RWPE1 (cell line): ENCODE measurements around the gene HOPX.

Experiments used
- CTCF ChIA-PET: fragments of 350-600 bp; sonication (Branson Sonifier 250); formaldehyde crosslinking; extraction: SDS; loops from one replicate; lab custom pipeline; 2021; lab: Yijun Ruan, JAX
- POLR2A ChIA-PET: fragments of 400-600 bp; formaldehyde crosslinking; extraction: SDS; loops from one replicate; lab custom pipeline; 2020; ENCODE audit warnings: antibody characterized with exemption; ENCODE audit not compliant: low non-redundant PET; lab: Yijun Ruan, JAX
- DNase-seq: peaks from one replicate; pipeline ENCODE4 v3.0.0; 2012; ENCODE audit warnings: low spot score
- H3K27ac ChIP-seq: fragments of 450-650 bp; 2 replicates; pipeline ENCODE4 v1.5.1; 2017
- TF ChIP-seq, protein P1 (sequence below): fragments of 450-650 bp; conservative IDR thresholded peaks from 2 replicates; pipeline ENCODE4 v1.5.1; 2017; ENCODE audit warnings: low read depth, mild to moderate bottlenecking

HOPX gene

DNA sequence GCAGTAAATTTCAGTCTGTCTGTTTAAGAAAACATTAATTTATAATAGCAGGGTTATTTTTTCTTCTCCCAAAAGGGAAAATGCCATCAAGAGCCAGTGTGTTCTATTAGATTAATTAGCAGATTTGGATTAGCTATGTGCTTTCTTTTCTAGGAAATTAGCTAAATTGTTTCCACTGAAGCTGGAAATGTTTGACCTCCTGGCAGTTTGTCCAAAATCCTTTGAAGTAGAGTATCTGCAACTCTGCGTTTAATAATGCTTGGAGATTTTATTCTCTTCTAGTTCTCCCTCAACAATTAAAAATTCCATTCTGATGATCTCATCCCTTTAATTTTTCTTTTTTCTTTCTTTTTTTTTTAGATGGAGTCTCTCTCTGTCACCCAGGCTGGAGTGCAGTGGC lies 27.1 kb upstream of the HOPX start:
- no peak overlapping the region for H3K27ac ChIP-seq
- ChIA-PET CTCF (no interaction called here), POLR2A (no interaction called here)
- TF ChIP-seq, protein P1, sequence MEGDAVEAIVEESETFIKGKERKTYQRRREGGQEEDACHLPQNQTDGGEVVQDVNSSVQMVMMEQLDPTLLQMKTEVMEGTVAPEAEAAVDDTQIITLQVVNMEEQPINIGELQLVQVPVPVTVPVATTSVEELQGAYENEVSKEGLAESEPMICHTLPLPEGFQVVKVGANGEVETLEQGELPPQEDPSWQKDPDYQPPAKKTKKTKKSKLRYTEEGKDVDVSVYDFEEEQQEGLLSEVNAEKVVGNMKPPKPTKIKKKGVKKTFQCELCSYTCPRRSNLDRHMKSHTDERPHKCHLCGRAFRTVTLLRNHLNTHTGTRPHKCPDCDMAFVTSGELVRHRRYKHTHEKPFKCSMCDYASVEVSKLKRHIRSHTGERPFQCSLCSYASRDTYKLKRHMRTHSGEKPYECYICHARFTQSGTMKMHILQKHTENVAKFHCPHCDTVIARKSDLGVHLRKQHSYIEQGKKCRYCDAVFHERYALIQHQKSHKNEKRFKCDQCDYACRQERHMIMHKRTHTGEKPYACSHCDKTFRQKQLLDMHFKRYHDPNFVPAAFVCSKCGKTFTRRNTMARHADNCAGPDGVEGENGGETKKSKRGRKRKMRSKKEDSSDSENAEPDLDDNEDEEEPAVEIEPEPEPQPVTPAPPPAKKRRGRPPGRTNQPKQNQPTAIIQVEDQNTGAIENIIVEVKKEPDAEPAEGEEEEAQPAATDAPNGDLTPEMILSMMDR: no peak
- DNase-seq: no peak

DNA sequence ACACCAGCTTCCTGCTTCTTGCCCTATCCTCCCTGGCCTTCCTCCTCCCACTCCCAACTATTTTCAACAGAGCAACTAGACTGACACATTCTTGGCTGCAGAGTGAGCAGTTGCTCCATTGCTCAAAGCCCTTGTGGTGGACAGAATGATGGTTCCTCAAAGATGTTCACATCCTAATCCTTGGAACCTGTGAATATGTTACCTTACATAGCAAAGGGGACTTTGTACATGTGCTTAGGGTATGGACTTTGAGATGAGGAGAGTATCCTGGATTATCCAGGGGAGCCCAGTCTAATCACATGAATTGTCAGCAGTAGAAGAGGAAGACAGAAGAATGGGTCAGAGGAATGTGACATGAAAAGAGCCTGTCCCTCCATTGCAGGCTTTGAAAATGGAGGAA lies 24.9 kb upstream of the HOPX start:
- TF ChIP-seq, protein P1: no peak
- DNase-seq: no peak
- H3K27ac ChIP-seq: no peak overlapping the region
- CTCF ChIA-PET: interaction anchor here (0.7 kb wide), 1 partner anchor 51 kb away, joined by 3 read pairs; no protein-coding TSS in a partner anchor
- POLR2A ChIA-PET: no interaction called here

DNA sequence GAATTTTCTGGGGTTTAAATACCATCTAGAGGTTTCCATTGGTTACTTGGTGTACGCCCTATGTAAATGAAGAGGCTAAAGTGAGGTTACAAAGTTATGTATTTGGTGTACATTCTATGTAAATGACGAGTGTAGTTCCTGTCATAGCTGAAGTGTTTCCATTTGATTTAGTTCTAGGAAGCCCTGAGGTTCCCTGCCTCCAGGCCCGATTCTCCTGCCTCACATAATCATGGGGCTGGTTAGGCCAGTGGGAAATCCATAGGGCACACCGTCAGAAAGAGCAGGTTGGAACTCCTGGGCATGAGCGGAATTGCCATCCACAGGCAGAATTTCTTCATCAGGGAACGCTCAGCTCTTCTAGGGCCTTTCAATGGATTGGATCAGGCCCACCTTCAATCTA lies 24.2 kb upstream of the HOPX start:
- no peak overlapping the region for H3K27ac ChIP-seq
- no peak for DNase-seq
- CTCF ChIA-PET: interaction anchor here (0.7 kb wide), 1 partner anchor 51 kb away, joined by 3 read pairs; no protein-coding TSS in a partner anchor
- TF ChIP-seq, protein P1: no peak
- POLR2A ChIA-PET: no interaction called here

DNA sequence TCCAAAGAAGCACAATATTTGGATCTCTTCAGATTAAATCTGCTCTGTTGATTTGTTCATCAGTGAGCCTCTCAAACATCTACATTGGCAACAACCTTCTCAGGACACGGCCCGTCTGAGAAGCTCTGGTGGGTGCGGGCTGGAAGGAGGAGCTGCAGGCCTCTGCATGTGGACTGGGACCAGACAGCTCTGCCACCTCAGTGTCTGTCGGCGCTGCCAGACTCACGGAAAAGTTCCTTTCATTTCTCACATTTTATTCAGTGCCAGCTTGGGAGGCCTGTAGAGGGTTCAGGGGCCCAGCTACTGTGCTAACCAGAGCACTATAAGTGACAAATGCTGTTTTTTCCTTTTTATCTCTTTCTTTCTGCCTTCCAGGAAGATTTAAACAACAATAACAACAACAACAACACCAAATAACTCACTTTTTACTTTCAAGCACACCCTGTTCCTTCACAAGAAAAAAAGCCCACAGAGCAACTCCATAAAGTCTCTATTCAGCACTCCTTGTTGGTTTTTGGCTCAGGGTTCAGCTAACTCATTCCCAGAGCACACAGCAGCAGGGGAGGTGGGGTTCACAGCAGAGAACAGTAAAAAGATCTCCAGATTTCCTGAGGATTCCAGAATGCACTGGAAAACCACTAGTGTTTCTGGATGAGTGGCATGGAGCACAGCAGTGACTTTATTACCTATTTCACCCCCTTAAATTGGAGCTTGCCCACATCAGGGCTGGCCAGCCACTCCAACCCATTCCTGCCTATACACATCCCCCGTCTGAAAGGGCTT lies 23.2 kb upstream of the HOPX start:
- TF ChIP-seq, protein P1: no peak
- CTCF ChIA-PET: no interaction called here
- H3K27ac ChIP-seq: peak overlapping the region; percentile 61
- no peak for DNase-seq
- POLR2A ChIA-PET: no interaction called here

DNA sequence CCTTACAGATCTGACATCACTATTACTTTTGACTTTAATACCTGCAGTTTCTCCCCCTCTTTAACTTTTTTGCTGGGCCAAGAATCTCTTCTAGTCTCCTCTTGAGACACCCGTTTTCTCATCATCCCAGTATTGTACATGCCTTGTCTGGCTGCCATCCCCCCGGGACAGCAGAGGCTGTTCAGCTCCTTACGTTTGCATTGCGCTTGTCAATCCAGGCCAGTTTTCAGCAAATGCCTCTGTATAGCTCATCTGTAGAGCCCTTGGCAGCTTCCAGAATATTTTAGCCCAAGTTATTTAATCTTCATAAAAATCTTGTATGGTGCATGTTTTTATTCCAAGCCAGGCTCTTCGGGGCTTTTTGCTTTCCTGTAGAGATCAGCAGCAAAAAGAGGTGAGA lies 22.3 kb upstream of the HOPX start:
- ChIA-PET CTCF (no interaction called here), POLR2A (no interaction called here)
- TF ChIP-seq, protein P1: no peak
- DNase-seq: no peak
- no peak overlapping the region for H3K27ac ChIP-seq

DNA sequence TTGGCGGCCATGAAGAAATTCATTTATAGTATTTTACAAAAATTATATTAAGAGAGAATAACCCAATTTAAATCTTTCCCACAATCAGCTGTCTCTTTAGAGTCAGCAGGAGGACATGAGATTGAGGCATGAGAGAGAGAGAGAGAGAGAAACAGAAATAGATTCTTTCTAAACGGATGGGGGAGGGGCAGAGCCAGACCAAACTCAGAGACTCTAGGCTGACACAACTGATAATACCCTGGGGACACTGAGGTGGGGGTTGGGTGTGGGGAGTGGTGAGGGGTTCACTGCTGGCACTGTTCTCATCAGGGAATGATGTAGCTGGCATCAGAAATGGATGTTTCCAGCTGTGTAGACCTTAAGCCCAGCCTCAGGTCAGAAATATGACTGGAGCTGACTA lies 20.5 kb upstream of the HOPX start:
- ChIA-PET POLR2A (no interaction called here), CTCF (no interaction called here)
- no peak for DNase-seq
- no peak overlapping the region for H3K27ac ChIP-seq
- TF ChIP-seq, protein P1: no peak
